H54 (cell line): ENCODE results near the gene ETFB.

Experiments used
- DNase-seq: peaks from one replicate; pipeline ENCODE4 v3.0.0; 2011; ENCODE audit warnings: low spot score, mixed read lengths; ENCODE audit not compliant: insufficient read length
- FAIRE-seq: peaks from 3 replicates; lab custom pipeline; 2011; peaks lifted over from hg19 to GRCh38; lab: Jason Lieb, UNC
- POLR2A ChIP-seq: IDR thresholded peaks from 2 replicates; pipeline ENCODE4 v1.6.1; 2011; ENCODE audit warnings: low read depth, mild to moderate bottlenecking, low read length

ETFB gene

GRCh38 chr19:51367565-51368365 is 1.6 kb upstream of the ETFB start:
- FAIRE-seq (no peak), DNase-seq (peak; percentile 77)
- peak; percentile 83 for TF ChIP-seq POLR2A

GRCh38 chr19:51367255-51367564 is 1.0 kb upstream of the ETFB start:
- peak; percentile 30; the same call in 1 of the 2 replicates for TF ChIP-seq POLR2A
- FAIRE-seq (no peak), DNase-seq (no peak)

GRCh38 chr19:51366389-51367254 is 434 bp upstream of the ETFB start:
- 0 out of 2 replicates have a peak, but pooled peaks have one; percentile 4 for TF ChIP-seq POLR2A
- DNase-seq, result peak; percentile 78
- FAIRE-seq, result no peak

GRCh38 chr19:51365211-51365964 is 800 bp downstream of the ETFB start:
- DNase-seq (no peak), FAIRE-seq (no peak)
- no peak for TF ChIP-seq POLR2A

GRCh38 chr19:51364200-51365106 is 1.7 kb downstream of the ETFB start:
- FAIRE-seq (no peak), DNase-seq (no peak)
- TF ChIP-seq POLR2A, result no peak

GRCh38 chr19:51361239-51361638 is 4.9 kb downstream of the ETFB start:
- DNase-seq (no peak), FAIRE-seq (no peak)
- no peak for TF ChIP-seq POLR2A

GRCh38 chr19:51359294-51359693 is 6.9 kb downstream of the ETFB start:
- no peak for TF ChIP-seq POLR2A
- FAIRE-seq (peak; percentile 23), DNase-seq (no peak)

- DNase-seq, result no peak
- FAIRE-seq, result no peak
- TF ChIP-seq POLR2A, result no peak
Measured at GRCh38 chr19:51357952-51358351, 8.2 kb downstream of the ETFB start.

GRCh38 chr19:51356159-51356801 is 9.9 kb downstream of the ETFB start:
- TF ChIP-seq POLR2A, result no peak
- FAIRE-seq, result no peak
- DNase-seq, result no peak

- no peak for FAIRE-seq
- no peak for DNase-seq
- no peak for TF ChIP-seq POLR2A
Measured at GRCh38 chr19:51354742-51355148, 11.4 kb downstream of the ETFB start.

GRCh38 chr19:51354103-51354741 is 12.0 kb downstream of the ETFB start:
- FAIRE-seq (no peak), DNase-seq (no peak)
- no peak for TF ChIP-seq POLR2A

- FAIRE-seq (no peak), DNase-seq (no peak)
- no peak for TF ChIP-seq POLR2A
Measured at GRCh38 chr19:51352783-51353360, 13.3 kb downstream of the ETFB start.
